Measurements from ENCODE around the gene PI16. TPM values are rescaled to one million over a fixed set of nuclear protein-coding genes. Genes with fewer than 3 reads are reported as not detected.

The PI16 gene
- total and polyA plus RNA-seq, 2 experiments from 2014 or later = 0.50 TPM; not detected in 1

DNA sequence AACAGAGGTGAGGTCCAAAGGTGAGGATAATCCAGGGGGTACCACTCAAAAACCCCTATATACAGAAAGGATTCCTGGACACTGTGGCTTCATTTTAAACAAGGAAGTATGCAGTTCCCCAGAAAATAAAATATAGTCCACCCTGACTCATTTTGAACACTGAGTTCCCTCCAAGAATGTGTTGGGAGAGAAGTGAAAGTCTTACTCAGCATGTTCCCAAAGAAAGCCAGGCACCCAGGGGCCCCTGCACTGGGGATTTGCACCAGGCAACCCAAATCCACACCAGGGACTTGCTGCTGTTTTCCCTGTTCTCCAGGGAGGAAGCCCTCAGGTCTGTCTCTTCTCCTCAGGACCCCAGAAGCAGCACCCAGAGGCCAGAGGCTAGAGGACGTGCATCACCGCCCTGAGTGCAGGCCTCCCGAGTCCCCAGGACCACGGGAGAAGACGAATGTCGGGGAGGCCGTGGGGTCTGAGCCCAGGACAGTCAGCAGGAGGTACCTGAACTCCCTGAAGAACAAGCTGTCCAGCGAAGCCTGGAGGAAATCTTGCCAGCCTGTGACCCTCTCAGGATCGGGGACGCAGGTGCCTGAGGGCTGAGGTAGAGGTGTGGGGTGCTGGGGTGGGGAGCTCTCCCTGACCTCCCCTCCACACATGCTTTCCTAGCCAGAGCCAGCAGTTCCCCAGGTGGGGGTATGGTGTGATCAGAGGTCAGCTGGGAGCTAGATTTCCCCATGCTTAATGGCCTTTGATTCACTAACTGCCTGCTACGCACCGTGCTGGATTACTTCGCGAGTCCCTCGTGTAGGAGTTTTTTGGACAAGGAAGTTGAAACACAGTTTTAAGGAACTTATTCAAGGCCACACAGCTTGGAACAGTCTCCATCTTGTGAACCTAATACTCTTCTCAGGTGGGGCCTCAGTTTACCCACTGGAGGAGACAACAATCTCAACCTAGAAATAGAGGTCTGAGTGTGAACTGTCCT is 54.2 kb downstream of the PI16 start:
- DNase-seq (ENCODE audit: low spot score) (no peak), ATAC-seq (no peak)
- no peak overlapping the region for H3K4me3 ChIP-seq
- Mint-ChIP-seq H3K4me1 (peaks cover 1% of the 10 kb centered on the region; the same call in 2 of the 3 replicates), H3K27ac (no peak overlapping the region), H3K4me3 (no peak overlapping the region; the same call in 2 of the 3 replicates), H3K9me3 (no peaks in the 10 kb centered on the region), H3K27me3 (ENCODE audit: insufficient read depth, low read depth, poor library complexity) (peaks cover 9% of the 10 kb centered on the region), H3K36me3 (ENCODE audit: low read depth) (no peaks in the 10 kb centered on the region)
- H3K9me2 ChIP-seq (ENCODE audit: insufficient read depth) = no peaks in the 10 kb centered on the region
- H3K27me3 ChIP-seq (ENCODE audit: insufficient read depth) = no peaks in the 10 kb centered on the region
- H3F3A ChIP-seq (replicated peaks; ENCODE audit: low read depth) = no peaks in the 10 kb centered on the region
- H3K27ac ChIP-seq (ENCODE audit: low read depth) = no peak overlapping the region
- no peak overlapping the region for H3K4me2 ChIP-seq
- H3K79me2 ChIP-seq (replicated peaks; ENCODE audit: insufficient read depth) = no peaks in the 10 kb centered on the region
- no peaks in the 10 kb centered on the region for H4K20me1 ChIP-seq (replicated peaks; ENCODE audit: insufficient read depth)
- H2AFZ ChIP-seq = no peak overlapping the region
- no peaks in the 10 kb centered on the region for H3K4me1 ChIP-seq (ENCODE audit: insufficient read depth)
- TF ChIP-seq ZNF114 (CRISPR knock-in tag; IDR thresholded peaks at IDR 0.05) (no peak), EZH2phosphoT487 (IDR thresholded peaks at IDR 0.05; ENCODE audit: unreplicated experiment) (no peak), EZH2 (IDR thresholded peaks at IDR 0.05; ENCODE audit: low read depth, unreplicated experiment) (no peak), STAT1 (IDR thresholded peaks at IDR 0.05; ENCODE audit: unreplicated experiment) (no peak), NANOG (IDR thresholded peaks at IDR 0.05; ENCODE audit: borderline replicate concordance) (no peak), ZNF331 (CRISPR knock-in tag; IDR thresholded peaks at IDR 0.05; ENCODE audit: low read depth) (no peak), POLR2AphosphoS5 (IDR thresholded peaks at IDR 0.05; ENCODE audit: low read depth) (no peak), JUNB (IDR thresholded peaks at IDR 0.05; ENCODE audit: unreplicated experiment) (no peak), CREB1 (CRISPR knock-in tag; IDR thresholded peaks at IDR 0.05; ENCODE audit: low read depth) (no peak)
- TF ChIP-seq, protein P1, sequence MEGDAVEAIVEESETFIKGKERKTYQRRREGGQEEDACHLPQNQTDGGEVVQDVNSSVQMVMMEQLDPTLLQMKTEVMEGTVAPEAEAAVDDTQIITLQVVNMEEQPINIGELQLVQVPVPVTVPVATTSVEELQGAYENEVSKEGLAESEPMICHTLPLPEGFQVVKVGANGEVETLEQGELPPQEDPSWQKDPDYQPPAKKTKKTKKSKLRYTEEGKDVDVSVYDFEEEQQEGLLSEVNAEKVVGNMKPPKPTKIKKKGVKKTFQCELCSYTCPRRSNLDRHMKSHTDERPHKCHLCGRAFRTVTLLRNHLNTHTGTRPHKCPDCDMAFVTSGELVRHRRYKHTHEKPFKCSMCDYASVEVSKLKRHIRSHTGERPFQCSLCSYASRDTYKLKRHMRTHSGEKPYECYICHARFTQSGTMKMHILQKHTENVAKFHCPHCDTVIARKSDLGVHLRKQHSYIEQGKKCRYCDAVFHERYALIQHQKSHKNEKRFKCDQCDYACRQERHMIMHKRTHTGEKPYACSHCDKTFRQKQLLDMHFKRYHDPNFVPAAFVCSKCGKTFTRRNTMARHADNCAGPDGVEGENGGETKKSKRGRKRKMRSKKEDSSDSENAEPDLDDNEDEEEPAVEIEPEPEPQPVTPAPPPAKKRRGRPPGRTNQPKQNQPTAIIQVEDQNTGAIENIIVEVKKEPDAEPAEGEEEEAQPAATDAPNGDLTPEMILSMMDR (conservative IDR thresholded peaks at IDR 0.05; ENCODE audit: low read depth in 2 of 2) = no peak
- TF ChIP-seq, protein P2, sequence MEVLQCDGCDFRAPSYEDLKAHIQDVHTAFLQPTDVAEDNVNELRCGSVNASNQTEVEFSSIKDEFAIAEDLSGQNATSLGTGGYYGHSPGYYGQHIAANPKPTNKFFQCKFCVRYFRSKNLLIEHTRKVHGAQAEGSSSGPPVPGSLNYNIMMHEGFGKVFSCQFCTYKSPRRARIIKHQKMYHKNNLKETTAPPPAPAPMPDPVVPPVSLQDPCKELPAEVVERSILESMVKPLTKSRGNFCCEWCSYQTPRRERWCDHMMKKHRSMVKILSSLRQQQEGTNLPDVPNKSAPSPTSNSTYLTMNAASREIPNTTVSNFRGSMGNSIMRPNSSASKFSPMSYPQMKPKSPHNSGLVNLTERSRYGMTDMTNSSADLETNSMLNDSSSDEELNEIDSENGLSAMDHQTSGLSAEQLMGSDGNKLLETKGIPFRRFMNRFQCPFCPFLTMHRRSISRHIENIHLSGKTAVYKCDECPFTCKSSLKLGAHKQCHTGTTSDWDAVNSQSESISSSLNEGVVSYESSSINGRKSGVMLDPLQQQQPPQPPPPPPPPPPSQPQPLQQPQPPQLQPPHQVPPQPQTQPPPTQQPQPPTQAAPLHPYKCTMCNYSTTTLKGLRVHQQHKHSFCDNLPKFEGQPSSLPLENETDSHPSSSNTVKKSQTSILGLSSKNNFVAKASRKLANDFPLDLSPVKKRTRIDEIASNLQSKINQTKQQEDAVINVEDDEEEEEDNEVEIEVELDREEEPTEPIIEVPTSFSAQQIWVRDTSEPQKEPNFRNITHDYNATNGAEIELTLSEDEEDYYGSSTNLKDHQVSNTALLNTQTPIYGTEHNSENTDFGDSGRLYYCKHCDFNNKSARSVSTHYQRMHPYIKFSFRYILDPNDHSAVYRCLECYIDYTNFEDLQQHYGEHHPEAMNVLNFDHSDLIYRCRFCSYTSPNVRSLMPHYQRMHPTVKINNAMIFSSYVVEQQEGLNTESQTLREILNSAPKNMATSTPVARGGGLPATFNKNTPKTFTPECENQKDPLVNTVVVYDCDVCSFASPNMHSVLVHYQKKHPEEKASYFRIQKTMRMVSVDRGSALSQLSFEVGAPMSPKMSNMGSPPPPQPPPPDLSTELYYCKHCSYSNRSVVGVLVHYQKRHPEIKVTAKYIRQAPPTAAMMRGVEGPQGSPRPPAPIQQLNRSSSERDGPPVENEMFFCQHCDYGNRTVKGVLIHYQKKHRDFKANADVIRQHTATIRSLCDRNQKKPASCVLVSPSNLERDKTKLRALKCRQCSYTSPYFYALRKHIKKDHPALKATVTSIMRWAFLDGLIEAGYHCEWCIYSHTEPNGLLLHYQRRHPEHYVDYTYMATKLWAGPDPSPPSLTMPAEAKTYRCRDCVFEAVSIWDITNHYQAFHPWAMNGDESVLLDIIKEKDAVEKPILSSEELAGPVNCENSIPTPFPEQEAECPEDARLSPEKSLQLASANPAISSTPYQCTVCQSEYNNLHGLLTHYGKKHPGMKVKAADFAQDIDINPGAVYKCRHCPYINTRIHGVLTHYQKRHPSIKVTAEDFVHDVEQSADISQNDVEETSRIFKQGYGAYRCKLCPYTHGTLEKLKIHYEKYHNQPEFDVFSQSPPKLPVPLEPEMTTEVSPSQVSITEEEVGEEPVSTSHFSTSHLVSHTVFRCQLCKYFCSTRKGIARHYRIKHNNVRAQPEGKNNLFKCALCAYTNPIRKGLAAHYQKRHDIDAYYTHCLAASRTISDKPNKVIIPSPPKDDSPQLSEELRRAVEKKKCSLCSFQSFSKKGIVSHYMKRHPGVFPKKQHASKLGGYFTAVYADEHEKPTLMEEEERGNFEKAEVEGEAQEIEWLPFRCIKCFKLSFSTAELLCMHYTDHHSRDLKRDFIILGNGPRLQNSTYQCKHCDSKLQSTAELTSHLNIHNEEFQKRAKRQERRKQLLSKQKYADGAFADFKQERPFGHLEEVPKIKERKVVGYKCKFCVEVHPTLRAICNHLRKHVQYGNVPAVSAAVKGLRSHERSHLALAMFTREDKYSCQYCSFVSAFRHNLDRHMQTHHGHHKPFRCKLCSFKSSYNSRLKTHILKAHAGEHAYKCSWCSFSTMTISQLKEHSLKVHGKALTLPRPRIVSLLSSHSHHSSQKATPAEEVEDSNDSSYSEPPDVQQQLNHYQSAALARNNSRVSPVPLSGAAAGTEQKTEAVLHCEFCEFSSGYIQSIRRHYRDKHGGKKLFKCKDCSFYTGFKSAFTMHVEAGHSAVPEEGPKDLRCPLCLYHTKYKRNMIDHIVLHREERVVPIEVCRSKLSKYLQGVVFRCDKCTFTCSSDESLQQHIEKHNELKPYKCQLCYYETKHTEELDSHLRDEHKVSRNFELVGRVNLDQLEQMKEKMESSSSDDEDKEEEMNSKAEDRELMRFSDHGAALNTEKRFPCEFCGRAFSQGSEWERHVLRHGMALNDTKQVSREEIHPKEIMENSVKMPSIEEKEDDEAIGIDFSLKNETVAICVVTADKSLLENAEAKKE (CRISPR knock-in tag; IDR thresholded peaks at IDR 0.05) = no peak
- TF ChIP-seq, protein P3, sequence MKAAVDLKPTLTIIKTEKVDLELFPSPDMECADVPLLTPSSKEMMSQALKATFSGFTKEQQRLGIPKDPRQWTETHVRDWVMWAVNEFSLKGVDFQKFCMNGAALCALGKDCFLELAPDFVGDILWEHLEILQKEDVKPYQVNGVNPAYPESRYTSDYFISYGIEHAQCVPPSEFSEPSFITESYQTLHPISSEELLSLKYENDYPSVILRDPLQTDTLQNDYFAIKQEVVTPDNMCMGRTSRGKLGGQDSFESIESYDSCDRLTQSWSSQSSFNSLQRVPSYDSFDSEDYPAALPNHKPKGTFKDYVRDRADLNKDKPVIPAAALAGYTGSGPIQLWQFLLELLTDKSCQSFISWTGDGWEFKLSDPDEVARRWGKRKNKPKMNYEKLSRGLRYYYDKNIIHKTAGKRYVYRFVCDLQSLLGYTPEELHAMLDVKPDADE (IDR thresholded peaks at IDR 0.05) = no peak
- TF ChIP-seq, protein P4, sequence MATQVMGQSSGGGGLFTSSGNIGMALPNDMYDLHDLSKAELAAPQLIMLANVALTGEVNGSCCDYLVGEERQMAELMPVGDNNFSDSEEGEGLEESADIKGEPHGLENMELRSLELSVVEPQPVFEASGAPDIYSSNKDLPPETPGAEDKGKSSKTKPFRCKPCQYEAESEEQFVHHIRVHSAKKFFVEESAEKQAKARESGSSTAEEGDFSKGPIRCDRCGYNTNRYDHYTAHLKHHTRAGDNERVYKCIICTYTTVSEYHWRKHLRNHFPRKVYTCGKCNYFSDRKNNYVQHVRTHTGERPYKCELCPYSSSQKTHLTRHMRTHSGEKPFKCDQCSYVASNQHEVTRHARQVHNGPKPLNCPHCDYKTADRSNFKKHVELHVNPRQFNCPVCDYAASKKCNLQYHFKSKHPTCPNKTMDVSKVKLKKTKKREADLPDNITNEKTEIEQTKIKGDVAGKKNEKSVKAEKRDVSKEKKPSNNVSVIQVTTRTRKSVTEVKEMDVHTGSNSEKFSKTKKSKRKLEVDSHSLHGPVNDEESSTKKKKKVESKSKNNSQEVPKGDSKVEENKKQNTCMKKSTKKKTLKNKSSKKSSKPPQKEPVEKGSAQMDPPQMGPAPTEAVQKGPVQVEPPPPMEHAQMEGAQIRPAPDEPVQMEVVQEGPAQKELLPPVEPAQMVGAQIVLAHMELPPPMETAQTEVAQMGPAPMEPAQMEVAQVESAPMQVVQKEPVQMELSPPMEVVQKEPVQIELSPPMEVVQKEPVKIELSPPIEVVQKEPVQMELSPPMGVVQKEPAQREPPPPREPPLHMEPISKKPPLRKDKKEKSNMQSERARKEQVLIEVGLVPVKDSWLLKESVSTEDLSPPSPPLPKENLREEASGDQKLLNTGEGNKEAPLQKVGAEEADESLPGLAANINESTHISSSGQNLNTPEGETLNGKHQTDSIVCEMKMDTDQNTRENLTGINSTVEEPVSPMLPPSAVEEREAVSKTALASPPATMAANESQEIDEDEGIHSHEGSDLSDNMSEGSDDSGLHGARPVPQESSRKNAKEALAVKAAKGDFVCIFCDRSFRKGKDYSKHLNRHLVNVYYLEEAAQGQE (IDR thresholded peaks at IDR 0.05; ENCODE audit: unreplicated experiment) = no peak
- H3K36me3 ChIP-seq (ENCODE audit: insufficient read depth) = no peaks in the 10 kb centered on the region

Measured in GM23338 (cell line).